ENCODE results near the gene TYR.
"Not testable (repeated sequence)": the region's sequence is repeated elsewhere in the genome, so short reads cannot be mapped to it uniquely, and the experiment has no call there.

TYR gene

DNA sequence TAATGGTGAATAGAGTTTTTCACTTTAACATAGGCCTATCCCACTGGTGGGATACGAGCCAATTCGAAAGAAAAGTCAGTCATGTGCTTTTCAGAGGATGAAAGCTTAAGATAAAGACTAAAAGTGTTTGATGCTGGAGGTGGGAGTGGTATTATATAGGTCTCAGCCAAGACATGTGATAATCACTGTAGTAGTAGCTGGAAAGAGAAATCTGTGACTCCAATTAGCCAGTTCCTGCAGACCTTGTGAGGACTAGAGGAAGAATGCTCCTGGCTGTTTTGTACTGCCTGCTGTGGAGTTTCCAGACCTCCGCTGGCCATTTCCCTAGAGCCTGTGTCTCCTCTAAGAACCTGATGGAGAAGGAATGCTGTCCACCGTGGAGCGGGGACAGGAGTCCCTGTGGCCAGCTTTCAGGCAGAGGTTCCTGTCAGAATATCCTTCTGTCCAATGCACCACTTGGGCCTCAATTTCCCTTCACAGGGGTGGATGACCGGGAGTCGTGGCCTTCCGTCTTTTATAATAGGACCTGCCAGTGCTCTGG, at the start of gene TYR:
TSS of gene TYR (plus strand) at position 185 of the 541 bp plus-strand sequence. CDS start at position 264, 79 bp downstream.
- no peak for DNase-seq

DNA sequence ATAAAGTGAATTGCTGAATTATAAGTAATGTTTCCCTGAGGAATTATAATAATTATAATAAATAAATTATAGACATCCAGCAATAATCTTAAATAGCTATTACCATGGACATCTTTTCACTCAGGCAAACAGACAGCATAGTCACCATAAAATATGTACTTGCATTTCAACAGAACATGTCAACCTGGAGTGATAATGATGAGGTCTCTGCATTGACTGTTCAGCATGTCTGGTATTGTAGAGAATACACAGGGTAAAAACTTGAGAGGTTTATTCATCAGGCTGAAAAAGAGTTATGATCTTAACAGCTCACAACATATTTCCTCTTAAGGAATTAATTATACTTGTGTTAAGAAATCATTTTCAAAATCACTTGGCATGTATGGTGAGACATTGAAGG, 41.1 kb upstream of the TYR start:
- no peak for DNase-seq

DNA sequence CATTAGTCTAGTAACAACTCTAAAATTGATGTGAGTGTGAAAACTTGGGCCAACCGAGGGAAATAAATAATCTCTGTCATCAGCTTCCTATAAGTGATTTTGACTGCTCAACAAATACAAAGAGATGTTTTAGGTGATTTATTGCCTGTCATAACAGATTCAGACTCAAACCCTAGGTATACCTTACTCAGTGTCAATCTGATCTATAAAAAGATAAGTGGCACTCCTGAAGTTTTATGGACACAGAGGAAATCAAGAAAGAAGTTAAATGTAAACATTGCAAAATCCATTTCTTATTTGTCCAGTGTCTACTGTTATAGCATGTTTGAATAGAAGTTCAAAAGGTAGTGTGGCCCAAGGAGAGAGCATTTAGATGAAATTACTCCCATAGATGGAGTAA, 30.4 kb upstream of the TYR start:
- no peak for DNase-seq

DNA sequence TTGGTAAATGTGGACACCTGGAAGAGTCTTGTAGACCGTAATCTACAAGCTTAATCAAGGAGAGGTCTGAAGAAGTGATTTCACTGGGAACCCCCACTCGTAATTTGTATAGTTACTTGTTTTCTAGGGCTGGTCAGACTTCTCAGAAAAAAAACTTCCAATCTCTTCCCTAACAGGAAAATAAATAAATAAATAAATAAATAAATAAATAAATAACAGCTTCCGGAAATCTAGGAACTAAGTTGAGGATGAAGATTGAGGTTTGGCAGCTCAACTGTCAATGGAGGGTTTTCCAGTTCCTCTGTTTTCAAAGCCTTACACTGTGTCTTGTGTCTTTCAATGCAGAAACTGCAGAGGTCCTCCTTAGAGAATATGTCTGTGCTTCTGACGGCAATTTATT, 17.7 kb upstream of the TYR start:
- DNase-seq, result no peak

DNA sequence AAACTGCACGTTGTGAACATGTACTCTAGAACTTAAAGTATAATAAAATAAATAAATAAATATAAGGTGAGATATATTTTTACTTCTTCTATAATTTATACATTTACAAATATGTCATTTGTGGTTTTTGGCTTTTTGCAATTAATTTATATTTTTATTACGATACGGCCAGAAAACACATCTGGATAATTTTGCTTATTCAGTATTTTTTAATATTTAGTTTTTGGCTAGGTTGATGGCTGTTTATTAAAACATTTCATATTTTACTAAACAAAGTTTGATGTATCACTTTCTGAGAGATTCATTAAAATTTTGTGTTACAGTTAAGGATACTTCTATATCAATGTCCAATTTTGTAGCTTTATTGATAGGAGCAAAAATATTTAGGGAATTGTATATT, 15.7 kb upstream of the TYR start:
- no peak for DNase-seq

DNA sequence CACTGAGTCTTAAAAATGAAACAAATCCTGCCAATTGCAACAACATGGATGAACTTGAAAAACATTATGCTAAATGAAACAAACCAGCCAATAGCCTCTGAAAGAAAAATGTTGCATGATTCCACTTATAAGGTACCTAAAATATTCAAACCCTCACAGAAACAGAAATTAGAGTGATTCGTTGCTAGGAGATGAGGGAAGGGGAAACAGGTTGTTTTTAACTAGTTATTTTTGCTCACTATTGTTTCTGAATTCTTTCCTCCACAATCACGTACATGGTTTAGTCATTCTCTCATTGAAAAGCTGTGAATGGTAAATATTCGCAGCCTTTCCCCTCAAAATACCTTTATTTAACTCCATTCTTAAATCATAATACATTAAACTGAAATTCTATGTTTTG, 14.0 kb upstream of the TYR start:
- no peak for DNase-seq

DNA sequence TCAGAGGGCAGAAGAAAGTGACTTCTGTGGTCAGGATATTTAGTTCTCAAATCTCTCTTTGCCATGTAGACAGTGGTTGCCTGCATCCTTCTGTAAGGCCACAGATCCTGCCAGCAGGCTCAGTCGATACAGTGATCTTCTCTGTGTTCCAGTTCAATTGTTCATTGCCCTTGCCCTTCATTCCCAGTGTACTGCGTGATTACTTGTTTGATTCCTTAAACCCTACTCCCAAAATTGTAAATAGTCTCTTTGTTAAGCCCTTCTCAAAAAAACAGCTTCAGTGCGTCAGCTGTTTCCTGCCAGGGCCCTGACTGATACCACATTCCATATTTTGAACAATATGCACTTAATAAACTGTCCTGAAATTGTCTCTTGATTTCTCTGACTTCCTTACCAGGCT, 9.3 kb upstream of the TYR start:
- DNase-seq, result no peak

DNA sequence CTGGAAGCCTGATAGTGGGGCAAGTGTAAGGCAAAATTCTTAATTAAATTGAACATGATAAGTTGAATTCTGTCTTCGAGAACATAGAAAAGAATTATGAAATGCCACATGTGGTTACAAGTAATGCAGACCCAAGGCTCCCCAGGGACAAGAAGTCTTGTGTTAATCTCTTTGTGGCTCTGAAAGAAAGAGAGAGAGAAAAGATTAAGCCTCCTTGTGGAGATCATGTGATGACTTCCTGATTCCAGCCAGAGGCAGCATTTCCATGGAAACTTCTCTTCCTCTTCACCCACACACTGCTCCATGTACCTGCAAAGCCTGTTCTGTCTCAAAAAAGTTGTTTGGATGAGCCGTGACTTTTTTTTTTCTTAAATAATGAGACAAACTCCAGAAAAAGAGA, 1.9 kb upstream of the TYR start:
- no peak for DNase-seq

DNA sequence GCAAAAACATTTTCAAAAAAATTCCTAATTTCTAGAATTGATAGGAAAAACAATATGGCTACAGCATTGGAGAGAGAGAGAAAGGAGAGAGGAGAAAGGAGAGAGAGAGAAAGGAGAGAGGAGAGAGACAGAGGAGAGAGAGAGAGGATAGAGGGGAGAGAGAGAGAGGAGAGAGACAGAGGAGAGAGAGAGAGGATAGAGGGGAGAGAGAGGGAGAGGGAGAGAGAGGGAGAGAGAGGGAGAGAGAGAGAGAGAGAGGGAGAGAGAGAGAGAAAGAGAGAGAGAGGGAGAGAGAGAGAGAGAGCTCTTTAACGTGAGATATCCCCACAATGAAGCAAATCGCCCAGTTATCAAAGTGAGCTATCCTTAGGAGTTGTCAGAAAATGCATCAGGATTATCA, 737 bp upstream of the TYR start:
- DNase-seq, result no peak

DNA sequence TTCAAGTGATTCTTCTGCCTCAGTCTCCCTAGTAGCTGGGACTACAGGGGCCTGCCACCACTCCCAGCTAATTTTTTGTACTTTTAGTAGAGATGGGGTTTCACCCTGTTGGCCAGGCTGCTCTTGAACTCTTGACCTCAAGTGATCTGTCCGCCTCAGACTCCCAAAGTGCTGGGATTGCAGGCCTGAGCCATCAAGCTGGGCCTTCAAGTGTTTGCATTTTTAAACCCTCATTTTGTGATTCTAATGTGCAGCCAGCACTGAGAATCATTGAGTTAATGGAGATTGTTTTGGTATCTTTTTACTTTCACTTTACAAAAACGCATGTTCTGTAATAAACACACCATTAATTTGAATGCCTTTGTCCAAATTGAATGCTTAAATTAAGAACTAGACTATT, 3.4 kb downstream of the TYR start:
- no peak for DNase-seq

DNA sequence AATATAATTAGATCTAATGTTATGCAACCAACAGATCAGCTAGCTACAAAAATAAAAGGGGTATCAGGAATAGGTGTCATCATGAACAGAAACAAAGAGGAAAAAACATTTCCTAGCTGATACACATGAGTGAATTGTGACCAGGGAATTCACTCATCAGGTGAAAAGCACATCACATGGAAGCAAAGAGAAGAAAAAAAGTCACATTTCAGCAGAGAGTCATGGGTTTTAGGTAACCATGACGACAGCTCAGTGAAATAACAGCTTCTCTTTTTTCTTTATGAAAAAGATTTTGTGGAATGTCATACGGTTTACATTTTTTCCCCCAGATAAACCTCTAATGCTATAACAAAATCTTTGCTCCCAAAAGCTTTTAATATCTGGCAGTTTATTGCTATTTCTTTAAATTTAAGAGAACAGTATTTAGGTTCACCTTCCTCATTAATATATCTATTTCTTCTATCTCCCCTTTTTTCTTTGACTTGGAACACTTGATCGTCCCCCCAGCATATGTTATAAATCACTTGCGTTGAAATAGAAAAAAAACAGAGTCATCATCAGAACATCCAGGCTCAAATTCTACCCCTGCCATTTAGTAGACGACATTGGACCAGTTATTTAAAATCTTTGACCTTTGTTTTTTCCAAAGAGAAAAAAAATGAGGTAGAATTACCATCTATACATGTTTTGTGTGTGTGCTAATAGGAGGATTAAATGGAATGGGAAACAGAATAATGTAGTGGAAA, 5.3 kb downstream of the TYR start:
- no peak for DNase-seq

DNA sequence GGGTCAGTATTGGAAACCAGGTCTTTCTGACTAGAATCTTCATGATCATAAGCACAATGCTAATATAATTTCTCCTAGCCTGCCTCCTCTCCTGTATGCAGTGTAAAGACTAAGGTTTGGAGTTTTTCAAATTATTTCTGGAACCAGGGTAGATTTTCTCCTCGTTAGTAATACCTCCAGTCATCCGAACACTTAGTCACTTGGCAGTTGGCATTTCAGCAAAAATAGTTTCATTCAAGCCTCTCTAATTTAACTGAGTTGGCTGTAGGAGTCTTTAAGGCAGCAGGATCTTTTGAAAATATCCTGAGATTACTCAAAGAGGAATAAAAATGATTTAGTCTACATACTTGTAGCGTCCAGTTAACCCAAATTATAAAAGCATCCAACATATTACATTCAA, 6.3 kb downstream of the TYR start:
- DNase-seq, result no peak

DNA sequence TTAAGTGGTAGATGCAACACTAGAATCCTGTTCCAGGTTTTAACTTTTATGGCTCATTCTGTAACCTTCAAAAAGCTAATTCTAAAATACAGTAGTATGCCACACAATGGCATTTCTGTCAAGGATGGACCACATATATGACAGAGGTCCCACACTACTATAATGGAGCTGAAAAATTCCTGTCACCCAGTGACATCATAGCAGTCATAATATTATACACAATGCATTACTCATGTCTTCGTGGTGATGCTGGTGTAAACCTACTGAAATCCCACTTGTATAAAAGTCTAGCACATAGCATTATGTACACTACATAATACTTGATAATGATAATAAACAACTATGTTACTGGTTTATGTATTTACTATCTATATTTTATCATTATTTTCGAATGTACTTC, 12.1 kb downstream of the TYR start:
- no peak for DNase-seq

DNA sequence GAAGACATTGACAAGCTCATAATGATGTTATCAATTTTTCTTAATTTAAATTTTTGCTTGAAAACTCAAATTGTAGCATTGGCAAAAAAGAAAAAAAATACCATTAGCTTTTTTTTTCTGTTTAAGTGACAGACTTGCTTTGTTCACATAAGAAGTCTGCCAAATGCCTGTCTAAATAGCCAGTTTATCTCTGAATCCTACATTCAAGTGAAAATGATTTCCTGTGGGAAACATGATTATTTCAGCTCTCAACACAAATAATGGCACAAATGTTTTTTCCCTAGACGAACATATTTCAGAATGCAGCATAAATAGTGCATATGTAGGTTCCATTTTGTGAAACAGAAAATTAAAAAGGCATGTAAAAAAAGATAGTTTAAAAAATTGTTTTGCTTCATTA, 23.5 kb downstream of the TYR start:
- DNase-seq, result no peak

DNA sequence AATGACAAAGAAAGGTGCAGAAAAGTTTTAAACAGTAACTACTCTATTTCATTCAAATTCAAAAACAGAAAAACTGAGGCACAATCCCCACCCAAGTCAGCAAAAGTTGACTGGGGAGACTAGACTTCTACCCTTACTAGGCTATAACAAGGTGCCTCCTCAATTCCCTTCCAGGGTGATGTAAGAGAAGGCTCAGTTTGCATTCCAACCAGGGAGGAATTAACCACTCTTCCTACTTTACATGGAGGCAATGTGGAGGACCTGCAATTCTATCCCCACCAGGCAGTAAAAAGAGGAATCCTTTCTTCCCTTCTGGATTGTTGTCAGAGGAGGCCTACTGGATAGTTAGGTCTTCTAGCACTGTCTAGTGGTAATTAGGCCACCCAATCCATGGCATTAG, 26.1 kb downstream of the TYR start:
- DNase-seq, result no peak

DNA sequence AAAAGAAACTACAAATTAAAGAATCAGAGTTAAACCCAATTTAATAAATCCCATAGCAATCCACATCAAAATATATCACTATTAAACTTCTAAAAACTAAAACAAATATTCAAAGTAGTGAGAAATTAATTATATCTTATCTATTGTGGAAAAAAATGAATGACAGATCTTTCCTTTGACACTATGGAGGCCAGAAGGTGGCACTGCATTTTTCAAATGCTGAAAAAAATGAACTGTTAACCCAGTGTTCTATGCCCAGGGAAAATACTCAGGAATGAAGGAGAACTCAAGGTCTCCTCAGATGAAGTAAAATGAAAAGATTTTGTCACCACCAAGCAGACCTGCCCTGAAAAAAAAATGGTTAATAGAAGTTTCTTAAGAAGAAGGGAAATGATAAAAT, 27.7 kb downstream of the TYR start:
- no peak for DNase-seq

DNA sequence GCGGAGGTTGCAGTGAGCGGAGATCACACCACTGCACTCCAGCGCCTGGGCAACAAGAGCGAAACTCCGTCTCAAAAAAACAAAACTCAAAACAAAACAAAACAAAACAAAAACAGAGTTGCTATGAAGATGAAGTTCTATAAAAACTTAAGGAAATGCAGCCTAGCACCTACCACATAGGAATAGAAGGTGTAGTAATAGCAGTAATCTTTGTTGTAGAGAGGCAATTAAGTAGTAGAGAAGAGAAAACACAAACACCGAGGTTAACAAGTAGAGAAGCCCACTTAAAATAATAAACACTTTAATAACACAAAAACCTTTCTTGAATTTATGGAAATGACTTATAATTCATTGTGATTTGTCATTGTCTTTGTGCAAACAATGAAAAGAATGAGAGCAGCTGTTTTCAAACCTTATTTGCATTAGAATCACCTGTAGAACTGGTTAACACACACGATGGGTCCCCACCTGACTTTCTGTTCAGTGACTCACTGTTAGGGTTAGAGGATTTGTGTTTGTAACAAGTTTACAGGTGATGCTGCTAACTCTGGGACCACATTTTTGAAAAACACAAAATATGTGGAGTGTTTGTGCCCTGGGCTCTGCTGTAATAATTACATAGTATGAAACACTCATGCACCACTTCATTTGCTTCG, 43.1 kb downstream of the TYR start:
- DNase-seq, result no peak

DNA sequence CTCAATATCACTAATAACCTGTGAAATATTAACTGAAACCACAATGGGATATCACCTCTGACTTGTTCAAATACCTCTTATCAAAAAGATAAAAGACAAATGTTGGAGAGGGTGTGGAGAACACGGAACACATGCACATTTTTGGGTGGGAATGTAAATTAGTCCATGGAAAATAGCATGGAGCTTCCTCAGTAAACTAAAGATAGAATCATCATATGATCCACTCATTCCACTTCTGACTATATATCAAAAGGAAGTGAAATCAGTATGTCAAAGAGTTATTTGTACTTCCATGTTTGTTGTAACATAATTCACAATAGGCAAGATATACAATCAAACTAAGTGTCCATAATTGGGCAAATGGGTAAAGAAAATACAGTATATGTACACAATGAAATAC, 57.4 kb downstream of the TYR start:
- DNase-seq, result no peak

DNA sequence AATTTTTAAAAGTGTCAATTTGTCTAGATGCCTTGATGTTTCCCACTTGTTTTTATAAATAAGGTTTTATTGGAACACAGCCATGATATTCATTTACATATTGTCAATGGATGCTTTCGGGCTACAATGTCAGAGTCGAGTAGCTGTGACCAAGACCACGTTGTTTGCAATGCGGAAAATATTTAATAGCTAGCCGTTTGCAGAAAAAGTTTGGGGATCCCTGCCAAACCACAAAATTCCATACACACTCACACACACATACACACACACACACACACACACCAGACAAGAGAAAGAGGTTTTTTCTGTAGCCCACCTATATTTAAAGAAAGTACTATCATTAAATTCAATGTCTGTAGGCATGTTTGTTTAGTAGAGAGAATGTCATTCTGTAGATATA, 58.3 kb downstream of the TYR start:
- no peak for DNase-seq

DNA sequence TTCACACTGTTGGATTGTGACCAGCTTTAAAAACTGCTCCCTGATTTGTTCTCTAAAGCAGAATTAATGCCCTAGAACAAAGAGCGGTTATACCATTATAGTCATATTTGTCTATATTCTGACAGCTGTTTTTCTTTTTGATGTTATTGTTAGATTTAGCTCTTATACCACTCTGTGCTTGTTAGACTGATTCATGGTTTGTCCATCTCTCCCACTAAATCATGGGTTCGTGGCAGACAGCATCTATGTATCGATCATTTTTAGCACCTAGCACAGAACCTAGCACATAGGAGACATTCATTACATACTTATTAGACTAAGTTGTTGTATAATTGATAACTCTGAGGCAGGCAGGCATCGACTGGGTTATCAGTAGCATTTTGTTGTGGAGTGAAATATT, 69.3 kb downstream of the TYR start:
- DNase-seq, result not testable (repeated sequence)

DNA sequence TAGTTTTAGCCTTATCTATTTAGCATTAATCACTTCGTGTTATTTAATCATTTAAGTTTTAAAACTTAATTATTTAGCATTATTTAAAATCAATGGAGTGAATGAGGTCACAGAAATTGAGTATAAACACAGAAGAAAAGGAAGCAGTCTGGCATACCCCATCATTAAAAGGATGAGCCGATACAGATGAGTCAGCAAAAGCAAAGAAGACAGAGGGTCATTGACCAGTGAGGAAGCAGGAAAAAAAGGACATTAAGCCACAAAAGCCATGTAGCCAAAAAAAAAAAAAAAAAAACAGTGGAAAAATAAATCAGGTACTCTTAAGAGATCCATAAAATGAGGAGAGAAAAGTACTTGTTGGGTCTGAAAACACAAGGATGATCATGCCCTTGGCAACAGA, 71.5 kb downstream of the TYR start:
- DNase-seq, result no peak

DNA sequence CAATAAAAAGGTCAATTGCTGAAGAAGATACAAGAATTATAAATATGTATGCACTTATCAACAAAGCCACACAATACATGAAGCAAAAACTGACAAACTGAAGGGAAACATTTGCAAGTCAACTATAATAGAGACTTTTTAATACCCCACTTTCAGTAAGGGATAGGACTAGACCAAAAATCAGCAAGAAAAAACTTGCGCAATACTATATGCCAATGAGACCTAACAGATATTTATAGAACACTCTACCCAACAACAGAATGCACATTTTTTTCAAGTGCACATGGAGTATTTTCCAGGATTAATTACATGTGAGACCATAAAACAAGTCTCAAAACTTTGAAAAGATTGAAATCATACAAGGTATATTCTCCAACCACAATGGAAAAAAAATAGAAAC, 83.8 kb downstream of the TYR start:
- DNase-seq, result not testable (repeated sequence)

DNA sequence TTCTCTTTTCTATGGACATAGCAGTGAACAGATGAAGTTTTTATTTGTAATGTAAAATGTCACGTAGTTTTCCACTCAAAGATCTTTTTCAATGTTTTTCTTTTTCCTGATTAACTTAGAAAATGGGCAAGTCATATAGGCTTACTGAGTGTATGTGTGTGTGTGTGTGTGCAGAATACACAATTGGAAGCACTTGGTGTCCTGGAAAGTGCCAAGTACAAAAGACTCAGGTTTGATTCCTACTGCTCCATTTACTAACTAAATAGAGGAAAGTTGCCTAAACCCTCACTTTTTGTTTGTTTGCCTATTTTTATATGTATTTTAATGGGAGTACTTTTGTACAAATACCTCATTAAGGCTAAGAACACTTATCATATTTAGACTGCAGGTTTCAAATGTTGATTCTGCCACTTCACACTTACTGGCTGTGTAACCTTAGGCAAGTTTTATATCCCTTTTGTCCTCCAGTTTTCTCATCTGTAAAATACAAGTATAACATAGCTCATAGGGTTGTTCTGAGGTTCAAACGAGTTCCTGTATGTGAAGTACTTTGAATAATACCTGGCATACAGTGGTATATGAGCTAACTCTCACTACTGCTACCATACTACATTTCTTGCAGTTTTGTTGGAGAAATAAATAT, 90.1 kb downstream of the TYR start:
- no peak for DNase-seq

DNA sequence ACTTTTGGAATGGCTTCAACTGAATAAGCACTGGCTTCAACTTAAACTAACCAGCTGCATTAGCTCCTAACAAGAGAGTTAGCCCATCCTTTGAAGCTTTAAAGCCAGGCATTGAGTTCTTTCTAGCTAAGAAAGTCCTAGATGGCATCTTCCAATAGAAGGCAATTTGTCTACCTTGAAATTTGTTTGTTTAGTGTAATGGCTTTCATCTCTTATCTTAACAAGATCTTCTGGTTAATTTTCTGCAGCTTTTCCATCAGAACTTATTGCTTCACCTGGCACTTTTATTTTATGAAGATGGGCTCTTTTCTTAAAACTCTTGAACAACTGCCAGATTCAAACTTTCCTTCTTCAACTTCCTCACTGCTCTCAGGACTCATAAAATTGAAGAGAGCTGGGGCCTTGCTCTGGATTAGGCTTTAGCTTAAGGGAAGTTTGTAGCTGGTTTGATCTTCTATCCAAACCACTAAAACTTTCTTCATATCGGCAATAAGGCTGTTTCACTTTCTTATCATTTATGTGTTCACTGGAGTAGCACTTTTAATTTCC, 94.9 kb downstream of the TYR start:
- DNase-seq, result not testable (repeated sequence)

Data from stimulated activated naive CD4-positive, alpha-beta T cell (primary cell).